ENCODE results near the gene ANKMY1. TPM values are rescaled to one million over a fixed set of nuclear protein-coding genes. Genes with fewer than 3 reads are reported as not detected.
A peak's percentile ranks its signal among the peaks of the same experiment; 100 is the strongest.

ANKMY1 gene
- total RNA-seq, 1 experiment from 2014 or later: 85.7 TPM

DNA sequence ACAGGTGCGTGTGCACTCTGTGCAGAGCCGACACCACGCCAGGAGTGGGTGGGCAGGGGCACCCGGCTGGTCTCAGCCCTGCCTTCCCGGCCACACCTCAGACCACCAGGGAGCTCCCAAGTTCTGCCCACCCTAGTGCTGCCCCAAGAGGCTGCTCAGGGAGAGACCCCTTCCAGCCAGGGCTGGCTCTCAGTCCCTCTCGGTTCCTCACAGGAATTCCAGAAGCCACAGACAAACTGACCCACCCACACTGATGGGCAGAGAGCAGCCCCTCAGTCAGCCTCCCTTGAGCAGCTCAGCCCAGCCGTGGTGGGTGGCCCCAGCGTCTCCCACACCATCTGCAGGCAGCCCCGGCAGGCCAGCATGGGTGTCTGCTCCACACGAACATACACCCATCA is 88.5 kb downstream of the ANKMY1 start:
- POLR2A ChIA-PET (ENCODE audit: unreplicated experiment): no interaction called here
- intact Hi-C loops (cut with micrococcal nuclease; ENCODE audit: unreplicated experiment): no loop called here

DNA sequence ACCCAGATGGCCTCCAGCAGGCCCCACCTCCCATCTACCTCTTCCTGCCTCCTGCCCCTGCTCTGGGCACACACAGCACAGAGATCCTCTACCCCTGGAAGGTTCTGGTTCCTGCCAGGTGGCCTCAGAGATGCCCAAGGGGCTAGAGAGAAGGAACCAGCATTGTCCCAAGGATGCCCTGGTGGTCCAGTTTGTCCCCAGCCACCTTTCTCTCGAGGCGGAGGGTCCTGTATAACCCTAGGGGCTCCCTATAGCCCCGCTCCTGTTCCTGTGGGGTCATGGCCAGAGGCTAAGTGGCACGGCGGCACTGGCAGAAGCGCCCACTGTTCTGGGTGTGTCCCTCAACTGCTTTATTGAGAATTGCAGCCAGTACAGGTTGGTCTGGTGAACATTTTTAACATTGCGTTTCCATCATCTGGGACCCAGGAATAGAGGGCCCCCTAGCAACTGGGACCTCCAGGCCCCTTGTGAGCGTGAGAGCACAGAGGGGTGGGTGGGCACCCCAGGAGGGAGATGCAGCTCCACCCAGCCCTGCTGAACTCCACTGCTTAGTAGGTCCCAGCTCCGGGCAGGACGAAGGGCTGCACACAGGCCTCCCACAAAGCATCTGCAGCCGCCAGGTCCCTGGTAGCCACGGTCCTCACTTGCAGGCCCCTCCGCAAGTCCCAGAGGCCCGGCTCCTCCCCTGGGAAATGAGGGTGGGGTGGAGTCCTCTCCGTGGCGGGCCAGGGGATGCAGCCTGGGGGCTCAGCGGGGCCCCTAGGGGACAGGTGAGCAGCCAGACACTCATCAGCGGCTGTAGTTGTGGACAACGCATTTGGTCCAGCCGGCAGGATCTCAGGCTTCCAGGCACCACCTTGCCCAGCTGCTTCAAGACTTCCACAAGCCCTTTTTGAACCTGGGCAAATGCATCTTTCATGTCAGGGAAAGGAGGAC is 89.2 kb downstream of the ANKMY1 start:
- DNase-seq: peak in 1 of 2 experiments; percentile 15
- H3K4me1 ChIP-seq (replicated peaks; ENCODE audit: insufficient read depth): no peaks in the 10 kb centered on the region
- no peak for TF ChIP-seq EZH2 (IDR thresholded peaks at IDR 0.05; ENCODE audit: low read depth)
- TF ChIP-seq, protein P1, sequence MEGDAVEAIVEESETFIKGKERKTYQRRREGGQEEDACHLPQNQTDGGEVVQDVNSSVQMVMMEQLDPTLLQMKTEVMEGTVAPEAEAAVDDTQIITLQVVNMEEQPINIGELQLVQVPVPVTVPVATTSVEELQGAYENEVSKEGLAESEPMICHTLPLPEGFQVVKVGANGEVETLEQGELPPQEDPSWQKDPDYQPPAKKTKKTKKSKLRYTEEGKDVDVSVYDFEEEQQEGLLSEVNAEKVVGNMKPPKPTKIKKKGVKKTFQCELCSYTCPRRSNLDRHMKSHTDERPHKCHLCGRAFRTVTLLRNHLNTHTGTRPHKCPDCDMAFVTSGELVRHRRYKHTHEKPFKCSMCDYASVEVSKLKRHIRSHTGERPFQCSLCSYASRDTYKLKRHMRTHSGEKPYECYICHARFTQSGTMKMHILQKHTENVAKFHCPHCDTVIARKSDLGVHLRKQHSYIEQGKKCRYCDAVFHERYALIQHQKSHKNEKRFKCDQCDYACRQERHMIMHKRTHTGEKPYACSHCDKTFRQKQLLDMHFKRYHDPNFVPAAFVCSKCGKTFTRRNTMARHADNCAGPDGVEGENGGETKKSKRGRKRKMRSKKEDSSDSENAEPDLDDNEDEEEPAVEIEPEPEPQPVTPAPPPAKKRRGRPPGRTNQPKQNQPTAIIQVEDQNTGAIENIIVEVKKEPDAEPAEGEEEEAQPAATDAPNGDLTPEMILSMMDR (conservative IDR thresholded peaks at IDR 0.05): no peak
- no peak overlapping the region for H3K4me3 ChIP-seq
- H3K27ac ChIP-seq: no peak overlapping the region
- H3F3A ChIP-seq (ENCODE audit: insufficient read depth, low read depth): peaks cover 39% of the 10 kb centered on the region
- H3K79me2 ChIP-seq (ENCODE audit: low read depth): no peaks in the 10 kb centered on the region
- intact Hi-C loops (cut with micrococcal nuclease; ENCODE audit: unreplicated experiment): no loop called here
- 0 out of 2 replicates have a peak, but pooled peaks cover 9% of the 10 kb centered on the region for H3K9me3 ChIP-seq (ENCODE audit: insufficient read depth, low read depth)
- CTCF ChIA-PET: interaction anchor here (0.6 kb wide), 1 partner anchor 11 kb away, joined by 3 read pairs; no protein-coding TSS in a partner anchor
- H2AFZ ChIP-seq: no peak overlapping the region
- H3K36me3 ChIP-seq (ENCODE audit: low read depth): peaks cover 10% of the 10 kb centered on the region; the same call in 1 of the 2 replicates
- POLR2A ChIA-PET (ENCODE audit: unreplicated experiment): no interaction called here
- H3K9me2 ChIP-seq (ENCODE audit: insufficient read depth): no peaks in the 10 kb centered on the region
- H4K20me1 ChIP-seq (ENCODE audit: insufficient read depth): peaks cover 13% of the 10 kb centered on the region; the same call in 1 of the 2 replicates
- no peak overlapping the region for H3K4me2 ChIP-seq
- BruUV-seq (replicated peaks): no TSS peak
- H3K27me3 ChIP-seq (ENCODE audit: insufficient read depth, low read depth): no peaks in the 10 kb centered on the region

More for the DNA sequence above, 88.5 kb downstream of the ANKMY1 start:
- H3K27ac ChIP-seq: no peak overlapping the region
- no peak overlapping the region for H3K4me2 ChIP-seq
- H3K9me3 ChIP-seq (ENCODE audit: insufficient read depth, low read depth): 0 out of 2 replicates have a peak, but pooled peaks cover 13% of the 10 kb centered on the region
- no peaks in the 10 kb centered on the region for H3K79me2 ChIP-seq (ENCODE audit: low read depth)
- no peaks in the 10 kb centered on the region for H3K4me1 ChIP-seq (replicated peaks; ENCODE audit: insufficient read depth)
- DNase-seq: peak in 1 of 2 experiments; percentile 15
- H3K36me3 ChIP-seq (ENCODE audit: low read depth): peaks cover 3% of the 10 kb centered on the region; the same call in 1 of the 2 replicates
- no peaks in the 10 kb centered on the region for H3K9me2 ChIP-seq (ENCODE audit: insufficient read depth)
- peaks cover 34% of the 10 kb centered on the region for H3F3A ChIP-seq (ENCODE audit: insufficient read depth, low read depth)
- no peaks in the 10 kb centered on the region for H3K27me3 ChIP-seq (ENCODE audit: insufficient read depth, low read depth)
- H4K20me1 ChIP-seq (ENCODE audit: insufficient read depth): peaks cover 13% of the 10 kb centered on the region; the same call in 1 of the 2 replicates
- CTCF ChIA-PET: no interaction called here
- TF ChIP-seq, protein P1 (conservative IDR thresholded peaks at IDR 0.05): no peak
- TF ChIP-seq EZH2 (IDR thresholded peaks at IDR 0.05; ENCODE audit: low read depth): no peak
- BruUV-seq (replicated peaks): no TSS peak
- no peak overlapping the region for H2AFZ ChIP-seq
- no peak overlapping the region for H3K4me3 ChIP-seq

DNA sequence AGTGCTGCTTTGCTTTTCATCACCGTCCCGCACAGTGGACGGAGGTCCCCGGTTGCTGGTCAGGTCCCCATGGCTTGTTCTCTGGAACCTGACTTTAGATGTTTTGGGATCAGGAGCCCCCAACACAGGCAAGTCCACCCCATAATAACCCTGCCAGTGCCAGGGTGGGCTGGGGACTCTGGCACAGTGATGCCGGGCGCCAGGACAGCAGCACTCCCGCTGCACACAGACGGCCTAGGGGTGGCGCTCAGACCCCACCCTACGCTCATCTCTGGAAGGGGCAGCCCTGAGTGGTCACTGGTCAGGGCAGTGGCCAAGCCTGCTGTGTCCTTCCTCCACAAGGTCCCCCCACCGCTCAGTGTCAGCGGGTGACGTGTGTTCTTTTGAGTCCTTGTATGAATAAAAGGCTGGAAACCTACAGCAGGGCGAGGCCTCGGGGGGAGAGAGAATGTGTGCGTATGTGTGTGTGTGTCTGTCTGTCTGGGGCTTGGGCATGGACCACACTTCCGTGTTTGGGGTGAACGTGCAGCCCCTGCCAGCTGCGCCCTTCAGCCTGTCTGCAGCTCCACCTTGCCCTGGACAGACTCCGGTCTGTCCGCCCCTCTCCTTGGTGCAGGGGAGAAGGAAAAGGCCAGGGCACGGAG is 90.0 kb downstream of the ANKMY1 start:
- ChIA-PET CTCF (no interaction called here), POLR2A (ENCODE audit: unreplicated experiment) (no interaction called here)
- Histone ChIP-seq H3F3A (ENCODE audit: insufficient read depth, low read depth) (peaks cover 47% of the 10 kb centered on the region), H3K36me3 (ENCODE audit: low read depth) (peaks cover 10% of the 10 kb centered on the region; the same call in 1 of the 2 replicates), H3K4me3 (no peak overlapping the region), H3K4me1 (replicated peaks; ENCODE audit: insufficient read depth) (no peaks in the 10 kb centered on the region), H2AFZ (no peak overlapping the region), H3K27ac (no peak overlapping the region), H3K9me3 (ENCODE audit: insufficient read depth, low read depth) (0 out of 2 replicates have a peak, but pooled peaks cover under 1% of the 10 kb centered on the region), H3K79me2 (ENCODE audit: low read depth) (no peaks in the 10 kb centered on the region), H3K4me2 (no peak overlapping the region), H4K20me1 (ENCODE audit: insufficient read depth) (peaks cover 13% of the 10 kb centered on the region; the same call in 1 of the 2 replicates), H3K9me2 (ENCODE audit: insufficient read depth) (no peaks in the 10 kb centered on the region), H3K27me3 (ENCODE audit: insufficient read depth, low read depth) (no peaks in the 10 kb centered on the region)
- intact Hi-C loops (cut with micrococcal nuclease; ENCODE audit: unreplicated experiment): no loop called here
- TSS peak; percentile 10 for BruUV-seq (replicated peaks)
- DNase-seq: peak in 1 of 2 experiments; percentile 20
- TF ChIP-seq EZH2 (IDR thresholded peaks at IDR 0.05; ENCODE audit: low read depth): no peak
